HG02943 (cell line): ENCODE measurements around the gene TIE1.
"Not testable (repeated sequence)": the region's sequence is repeated elsewhere in the genome, so short reads cannot be mapped to it uniquely, and the experiment has no call there.

Experiments used
- ATAC-seq: cut with Tn5 transposase; IDR thresholded peaks from one replicate; pipeline ENCODE4 v1.9.1; 2021; ENCODE audit warnings: mild to moderate bottlenecking, low read depth, moderate library complexity; ENCODE audit not compliant: unreplicated experiment

The TIE1 gene

DNA sequence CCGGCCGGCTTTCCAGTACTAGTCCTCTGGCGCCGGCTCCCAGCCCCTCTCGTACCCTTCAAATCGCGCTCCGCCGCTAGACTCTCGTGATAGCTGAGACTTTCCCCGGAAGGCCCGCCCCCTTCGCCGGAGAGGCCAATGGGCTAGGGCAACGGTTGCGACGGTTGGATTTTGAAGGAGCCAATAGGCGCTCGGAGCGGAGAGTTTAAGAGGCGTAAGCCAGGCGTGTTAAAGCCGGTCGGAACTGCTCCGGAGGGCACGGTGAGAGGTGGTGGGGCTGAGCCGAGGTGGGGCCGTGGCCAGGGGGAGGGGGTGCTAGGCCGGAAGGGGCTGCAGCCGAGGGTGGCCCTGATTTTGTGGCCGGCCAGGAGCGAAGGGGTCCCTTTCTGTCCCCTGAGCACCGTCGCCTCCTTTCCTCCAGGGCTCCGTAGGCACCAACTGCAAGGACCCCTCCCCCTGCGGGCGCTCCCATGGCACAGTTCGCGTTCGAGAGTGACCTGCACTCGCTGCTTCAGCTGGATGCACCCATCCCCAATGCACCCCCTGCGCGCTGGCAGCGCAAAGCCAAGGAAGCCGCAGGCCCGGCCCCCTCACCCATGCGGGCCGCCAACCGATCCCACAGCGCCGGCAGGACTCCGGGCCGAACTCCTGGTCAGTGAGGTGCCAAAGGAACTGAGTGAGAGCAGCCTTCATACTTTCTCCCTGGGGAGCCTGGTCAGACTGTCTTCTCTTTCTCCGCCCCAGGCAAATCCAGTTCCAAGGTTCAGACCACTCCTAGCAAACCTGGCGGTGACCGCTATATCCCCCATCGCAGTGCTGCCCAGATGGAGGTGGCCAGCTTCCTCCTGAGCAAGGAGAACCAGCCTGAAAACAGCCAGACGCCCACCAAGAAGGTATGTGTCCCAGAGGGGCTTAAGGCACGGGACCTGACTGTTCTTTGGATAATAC, 58.2 kb downstream of the TIE1 start, which contains the start of gene CDC20:
TSS of gene CDC20 (plus strand) at position 236 of the 948 bp plus-strand sequence. CDS start at position 471, 235 bp downstream.
- ATAC-seq = peak; percentile 92

GRCh38 chr1:43359696-43360095, 58.9 kb downstream of the TIE1 start:
- ATAC-seq = no peak

DNA sequence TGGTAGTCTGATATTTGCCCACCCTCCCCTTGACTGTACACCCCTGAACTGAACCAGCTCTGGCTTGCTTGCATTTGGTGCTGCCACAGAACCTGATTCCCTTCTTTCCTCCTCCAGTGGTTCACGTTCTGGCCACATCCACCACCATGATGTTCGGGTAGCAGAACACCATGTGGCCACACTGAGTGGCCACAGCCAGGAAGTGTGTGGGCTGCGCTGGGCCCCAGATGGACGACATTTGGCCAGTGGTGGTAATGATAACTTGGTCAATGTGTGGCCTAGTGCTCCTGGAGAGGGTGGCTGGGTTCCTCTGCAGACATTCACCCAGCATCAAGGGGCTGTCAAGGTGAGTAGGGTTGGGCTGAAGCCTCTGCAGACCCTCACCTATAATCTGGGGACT, 59.8 kb downstream of the TIE1 start:
- ATAC-seq = no peak

DNA sequence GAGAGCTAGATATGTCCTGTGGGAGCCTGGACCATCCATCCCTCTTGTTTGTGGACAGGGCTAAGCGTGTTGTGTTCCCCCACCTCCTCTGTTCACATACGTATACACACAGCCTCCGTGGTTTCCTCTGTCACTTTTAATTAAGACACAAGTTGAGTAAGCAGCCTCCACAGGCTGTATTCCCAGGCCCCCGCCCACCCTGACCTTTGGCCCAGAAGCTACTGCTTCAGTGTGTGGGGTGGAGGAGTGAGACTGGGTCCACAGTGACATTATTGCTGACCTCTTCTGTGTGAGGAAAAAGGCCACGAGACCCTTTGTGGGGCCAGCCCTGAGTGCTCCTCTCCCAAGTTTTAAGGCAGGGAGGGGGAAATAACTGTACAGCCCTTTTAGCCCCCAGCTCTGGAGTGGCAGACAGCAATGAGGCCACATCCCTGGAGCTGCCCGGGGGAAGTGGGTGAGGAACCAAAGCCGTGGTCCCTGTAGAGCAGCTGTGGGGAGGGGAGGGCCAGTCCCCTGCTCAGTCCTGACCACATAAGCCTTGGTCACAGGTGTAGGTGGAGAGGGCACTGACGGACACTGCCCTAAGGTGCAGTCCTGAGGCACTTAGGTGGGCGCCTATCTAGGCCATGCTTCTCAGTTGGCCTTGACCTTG, 62.6 kb downstream of the TIE1 start:
- no peak for ATAC-seq

DNA sequence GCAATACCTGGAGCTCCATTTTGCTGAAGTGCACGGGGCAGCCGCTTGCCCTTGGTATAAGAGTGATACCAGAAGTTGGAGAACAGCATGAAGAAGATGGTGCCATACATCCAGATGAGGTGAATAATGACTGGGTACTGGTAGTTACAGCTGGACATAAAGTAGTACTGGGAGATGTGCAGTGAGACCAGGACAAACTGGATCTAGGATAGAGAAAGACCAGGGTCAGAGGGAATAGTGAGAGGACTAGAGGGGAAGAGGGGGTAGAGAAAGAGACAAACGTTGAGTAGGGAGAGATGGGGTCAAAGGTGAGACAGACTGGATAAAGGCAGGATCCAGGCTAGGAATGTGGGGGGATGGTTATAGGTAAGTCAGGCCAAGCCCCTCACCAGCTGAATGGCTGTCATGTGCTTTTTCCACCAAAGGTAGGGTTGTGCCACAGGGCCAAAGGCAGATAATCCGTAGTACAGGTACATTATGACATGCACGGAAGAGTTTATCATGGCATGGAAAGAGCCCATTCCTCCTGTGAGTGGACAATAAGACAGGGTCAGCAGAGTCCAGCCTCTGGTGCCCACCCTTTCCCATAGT, 63.2 kb downstream of the TIE1 start:
- ATAC-seq = no peak

- no peak for ATAC-seq
Measured at GRCh38 chr1:43365678-43366077, 64.9 kb downstream of the TIE1 start.

- ATAC-seq = no peak
Measured at GRCh38 chr1:43366179-43366578, 65.4 kb downstream of the TIE1 start.

DNA sequence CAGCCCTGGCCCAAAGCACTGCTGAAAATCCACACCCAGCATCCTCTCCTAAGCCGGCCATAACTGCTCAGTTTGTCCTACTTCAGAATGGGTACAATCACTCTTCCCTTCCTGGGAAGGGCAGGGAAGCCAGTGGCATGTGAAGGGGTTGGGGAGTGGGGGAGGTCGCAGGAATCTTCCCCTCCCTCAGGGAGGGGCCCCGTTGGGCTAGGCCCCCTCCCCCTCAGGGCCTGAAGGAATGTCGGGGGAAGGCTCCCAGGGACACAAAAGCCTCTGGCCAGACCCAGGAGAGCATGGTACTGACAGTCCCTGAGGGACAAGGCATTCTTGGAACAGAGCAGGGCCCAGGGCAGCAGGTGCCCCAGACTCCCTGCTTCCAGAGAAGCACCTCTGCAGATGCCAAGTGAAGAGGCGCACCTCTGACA, 65.8 kb downstream of the TIE1 start:
- ATAC-seq = no peak

- ATAC-seq = peak; percentile 45
Measured at GRCh38 chr1:43367026-43367903, 66.5 kb downstream of the TIE1 start.

DNA sequence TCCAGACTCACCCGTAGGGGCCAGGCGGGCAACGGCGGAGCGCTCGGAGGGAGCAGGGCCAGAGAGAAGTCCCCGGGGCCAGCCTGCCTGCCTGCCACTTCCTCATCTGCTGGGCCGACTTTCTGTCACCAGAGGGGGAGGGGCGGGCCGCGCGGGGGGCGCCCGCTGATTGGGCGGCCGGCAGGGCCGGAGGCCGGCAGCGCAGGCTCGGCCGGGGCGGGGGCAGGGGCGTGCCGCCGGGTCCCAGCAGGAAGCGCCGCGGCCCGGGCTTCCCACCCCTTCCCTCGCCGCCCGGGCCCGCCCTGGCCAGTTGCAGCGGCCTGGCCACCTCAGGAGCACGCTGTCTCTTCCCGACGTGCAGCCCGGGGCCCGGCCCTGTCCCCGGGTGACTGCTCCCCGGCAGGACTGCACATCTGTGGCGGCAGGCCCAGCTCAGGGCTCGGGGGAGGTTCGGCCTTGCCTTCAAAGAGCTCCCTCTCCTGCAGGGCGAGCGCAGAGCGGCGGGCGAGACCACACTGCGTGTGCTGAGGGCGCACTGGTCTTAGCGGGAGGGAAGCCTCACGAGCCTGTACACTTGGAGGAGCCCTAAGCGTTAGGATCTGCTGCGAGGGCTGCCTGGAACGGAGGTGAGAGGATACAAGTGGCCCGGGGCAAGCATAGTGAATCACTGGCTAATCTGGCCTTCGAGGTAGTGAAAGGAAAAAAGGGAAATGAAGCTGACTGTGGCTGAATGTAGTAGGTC, 67.3 kb downstream of the TIE1 start, which contains the start of gene ELOVL1:
TSS of gene ELOVL1 (minus strand) at position 108 of the 742 bp plus-strand sequence. CDS start 2,402 bp downstream, outside the sequence.
- peak; percentile 66 for ATAC-seq

DNA sequence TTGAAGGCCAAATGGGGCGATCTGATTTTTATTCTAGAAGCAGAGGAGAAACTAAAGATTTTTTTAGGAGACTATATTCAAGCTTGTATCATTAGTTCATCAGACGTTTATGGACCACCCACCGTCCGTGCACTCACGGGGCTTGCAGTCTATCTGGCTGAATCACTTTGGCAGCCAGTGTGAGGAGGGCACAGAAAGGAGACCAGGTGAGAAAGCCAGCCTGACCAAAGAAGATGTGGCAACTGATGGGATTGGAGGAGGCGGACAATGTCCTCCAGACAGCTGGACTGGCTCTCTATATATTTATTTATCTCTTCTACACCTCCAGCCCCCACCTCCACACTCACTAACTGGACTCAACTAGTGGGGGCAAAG, 67.9 kb downstream of the TIE1 start:
- ATAC-seq = no peak

DNA sequence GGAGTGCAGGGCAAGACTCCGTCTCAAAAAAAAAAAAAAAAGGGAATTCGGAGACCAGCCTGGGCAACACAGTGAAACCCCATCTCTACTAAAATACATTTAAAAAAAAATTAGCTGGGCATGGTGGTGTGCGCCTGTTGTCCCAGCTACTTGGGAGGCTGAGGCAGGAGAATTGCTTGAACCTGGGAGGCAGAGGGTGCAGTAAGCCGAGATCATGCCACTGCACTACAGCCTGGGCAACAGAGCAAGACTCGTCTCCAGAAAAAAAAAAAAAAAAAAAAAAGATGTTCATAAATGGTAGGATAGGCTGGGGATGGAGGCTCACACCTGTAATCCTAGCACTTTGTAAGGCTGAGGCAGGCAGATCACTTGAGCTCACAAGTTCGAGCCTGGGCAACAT, 69.0 kb downstream of the TIE1 start:
- ATAC-seq = not testable (repeated sequence)

GRCh38 chr1:43370564-43370963, 69.8 kb downstream of the TIE1 start:
- no peak for ATAC-seq

GRCh38 chr1:43372172-43372571, 71.4 kb downstream of the TIE1 start:
- ATAC-seq = no peak
